ENCODE data around the gene SLC1A3.

The SLC1A3 gene

DNA sequence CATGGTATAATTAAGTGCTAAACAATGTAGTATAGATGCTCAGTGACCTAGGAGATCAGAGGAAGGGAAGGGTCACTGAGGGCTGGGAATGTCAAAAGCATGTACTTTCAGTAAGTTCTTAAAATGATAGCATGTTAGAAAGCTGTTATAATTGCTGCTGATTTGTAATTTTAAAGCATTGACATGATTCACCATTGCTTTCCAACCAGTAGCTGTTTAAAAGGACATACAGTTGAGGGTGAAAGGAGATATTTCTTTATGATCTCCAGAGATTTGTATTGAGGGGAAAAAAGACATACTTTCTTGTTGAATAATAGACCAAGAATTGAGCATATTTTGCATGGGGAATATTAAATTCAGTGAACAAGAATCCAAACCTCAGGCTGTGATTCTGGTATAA is 1.2 kb upstream of the SLC1A3 start:
- ATAC-seq: no peak
- TF ChIP-seq TCF4 (CRISPR knock-in tag; IDR thresholded peaks at IDR 0.05; ENCODE audit: borderline replicate concordance) (no peak), POU6F1 (CRISPR knock-in tag; IDR thresholded peaks at IDR 0.05; ENCODE audit: borderline replicate concordance, low read depth) (no peak), CSRNP3 (CRISPR knock-in tag; IDR thresholded peaks at IDR 0.05) (no peak), ZNF8 (CRISPR knock-in tag; IDR thresholded peaks at IDR 0.05) (no peak), ARNTL (CRISPR knock-in tag; IDR thresholded peaks at IDR 0.05; ENCODE audit: borderline replicate concordance, low read depth) (no peak), ZC3H10 (CRISPR knock-in tag; IDR thresholded peaks at IDR 0.05) (no peak), CSDC2 (CRISPR knock-in tag; IDR thresholded peaks at IDR 0.05) (no peak)
- TF ChIP-seq, protein P1, sequence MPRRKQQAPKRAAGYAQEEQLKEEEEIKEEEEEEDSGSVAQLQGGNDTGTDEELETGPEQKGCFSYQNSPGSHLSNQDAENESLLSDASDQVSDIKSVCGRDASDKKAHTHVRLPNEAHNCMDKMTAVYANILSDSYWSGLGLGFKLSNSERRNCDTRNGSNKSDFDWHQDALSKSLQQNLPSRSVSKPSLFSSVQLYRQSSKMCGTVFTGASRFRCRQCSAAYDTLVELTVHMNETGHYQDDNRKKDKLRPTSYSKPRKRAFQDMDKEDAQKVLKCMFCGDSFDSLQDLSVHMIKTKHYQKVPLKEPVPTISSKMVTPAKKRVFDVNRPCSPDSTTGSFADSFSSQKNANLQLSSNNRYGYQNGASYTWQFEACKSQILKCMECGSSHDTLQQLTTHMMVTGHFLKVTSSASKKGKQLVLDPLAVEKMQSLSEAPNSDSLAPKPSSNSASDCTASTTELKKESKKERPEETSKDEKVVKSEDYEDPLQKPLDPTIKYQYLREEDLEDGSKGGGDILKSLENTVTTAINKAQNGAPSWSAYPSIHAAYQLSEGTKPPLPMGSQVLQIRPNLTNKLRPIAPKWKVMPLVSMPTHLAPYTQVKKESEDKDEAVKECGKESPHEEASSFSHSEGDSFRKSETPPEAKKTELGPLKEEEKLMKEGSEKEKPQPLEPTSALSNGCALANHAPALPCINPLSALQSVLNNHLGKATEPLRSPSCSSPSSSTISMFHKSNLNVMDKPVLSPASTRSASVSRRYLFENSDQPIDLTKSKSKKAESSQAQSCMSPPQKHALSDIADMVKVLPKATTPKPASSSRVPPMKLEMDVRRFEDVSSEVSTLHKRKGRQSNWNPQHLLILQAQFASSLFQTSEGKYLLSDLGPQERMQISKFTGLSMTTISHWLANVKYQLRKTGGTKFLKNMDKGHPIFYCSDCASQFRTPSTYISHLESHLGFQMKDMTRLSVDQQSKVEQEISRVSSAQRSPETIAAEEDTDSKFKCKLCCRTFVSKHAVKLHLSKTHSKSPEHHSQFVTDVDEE (CRISPR knock-in tag; IDR thresholded peaks at IDR 0.05): no peak
- TF ChIP-seq, protein P2, sequence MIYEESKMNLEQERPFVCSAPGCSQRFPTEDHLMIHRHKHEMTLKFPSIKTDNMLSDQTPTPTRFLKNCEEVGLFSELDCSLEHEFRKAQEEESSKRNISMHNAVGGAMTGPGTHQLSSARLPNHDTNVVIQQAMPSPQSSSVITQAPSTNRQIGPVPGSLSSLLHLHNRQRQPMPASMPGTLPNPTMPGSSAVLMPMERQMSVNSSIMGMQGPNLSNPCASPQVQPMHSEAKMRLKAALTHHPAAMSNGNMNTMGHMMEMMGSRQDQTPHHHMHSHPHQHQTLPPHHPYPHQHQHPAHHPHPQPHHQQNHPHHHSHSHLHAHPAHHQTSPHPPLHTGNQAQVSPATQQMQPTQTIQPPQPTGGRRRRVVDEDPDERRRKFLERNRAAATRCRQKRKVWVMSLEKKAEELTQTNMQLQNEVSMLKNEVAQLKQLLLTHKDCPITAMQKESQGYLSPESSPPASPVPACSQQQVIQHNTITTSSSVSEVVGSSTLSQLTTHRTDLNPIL (CRISPR knock-in tag; IDR thresholded peaks at IDR 0.05; ENCODE audit: low read depth): no peak

DNA sequence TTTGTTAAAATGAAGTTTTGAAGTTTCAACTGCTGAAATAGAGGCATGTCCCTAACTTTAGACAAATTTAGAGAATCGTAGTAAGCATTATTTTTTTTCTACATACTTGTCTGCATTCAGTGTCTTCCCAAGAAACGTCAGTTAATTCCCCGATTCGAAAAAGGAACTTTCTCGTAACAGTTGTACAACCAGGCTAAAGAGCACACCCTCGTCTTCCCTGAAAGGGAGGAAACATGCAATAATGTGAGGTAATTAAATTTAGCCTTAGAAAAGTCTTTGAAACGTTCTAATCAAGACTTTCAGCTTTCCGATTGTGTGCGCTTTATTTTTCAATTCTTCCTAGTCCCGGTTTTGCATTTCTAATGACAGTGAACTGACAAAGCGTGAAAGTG is 374 bp upstream of the SLC1A3 start:
- no peak; the same call in 2 of the 3 replicates for ATAC-seq
- TF ChIP-seq POU6F1 (CRISPR knock-in tag; IDR thresholded peaks at IDR 0.05; ENCODE audit: borderline replicate concordance, low read depth) (no peak), ZNF70 (CRISPR knock-in tag; IDR thresholded peaks at IDR 0.05) (no peak), ZNF565 (CRISPR knock-in tag; conservative IDR thresholded peaks at IDR 0.05; ENCODE audit: low read depth) (no peak), BACH2 (CRISPR knock-in tag; IDR thresholded peaks at IDR 0.05; ENCODE audit: borderline replicate concordance) (no peak), OSR1 (CRISPR knock-in tag; IDR thresholded peaks at IDR 0.05) (no peak), TOX (CRISPR knock-in tag; IDR thresholded peaks at IDR 0.05; ENCODE audit: borderline replicate concordance) (no peak), ZFP30 (CRISPR knock-in tag; IDR thresholded peaks at IDR 0.05) (no peak), TCF4 (CRISPR knock-in tag; IDR thresholded peaks at IDR 0.05; ENCODE audit: borderline replicate concordance) (no peak), ESRRG (CRISPR knock-in tag; IDR thresholded peaks at IDR 0.05) (no peak), GLIS3 (CRISPR knock-in tag; IDR thresholded peaks at IDR 0.05) (no peak), RARB (CRISPR knock-in tag; IDR thresholded peaks at IDR 0.05) (no peak)

- no peak for TF ChIP-seq ZC3H10 (CRISPR knock-in tag; IDR thresholded peaks at IDR 0.05)
- TF ChIP-seq CSDC2 (CRISPR knock-in tag; IDR thresholded peaks at IDR 0.05): no peak
- no peak for TF ChIP-seq TOX (CRISPR knock-in tag; IDR thresholded peaks at IDR 0.05; ENCODE audit: borderline replicate concordance)
- TF ChIP-seq SNAI2 (CRISPR knock-in tag; IDR thresholded peaks at IDR 0.05): no peak
- no peak for TF ChIP-seq POU6F1 (CRISPR knock-in tag; IDR thresholded peaks at IDR 0.05; ENCODE audit: borderline replicate concordance, low read depth)
- TF ChIP-seq RARB (CRISPR knock-in tag; IDR thresholded peaks at IDR 0.05): no peak
- no peak for TF ChIP-seq OSR1 (CRISPR knock-in tag; IDR thresholded peaks at IDR 0.05)
- TF ChIP-seq, protein P2 (CRISPR knock-in tag; IDR thresholded peaks at IDR 0.05; ENCODE audit: low read depth): no peak
- ATAC-seq: peak; percentile 41; the same call in 2 of the 3 replicates
These were observed 737 bp downstream of the SLC1A3 start for GRCh38 chr5:36607114-36607571.

Measured in SK-N-SH treated with all-trans-retinoic acid at 6 μM for 48 hours (cell line).